ENCODE results near the gene ITSN1. TPM values are rescaled to one million over a fixed set of nuclear protein-coding genes. Genes with fewer than 3 reads are reported as not detected.

The ITSN1 gene
- polyA plus RNA-seq, 1 donor from 2014 or later: 35.1 TPM

DNA sequence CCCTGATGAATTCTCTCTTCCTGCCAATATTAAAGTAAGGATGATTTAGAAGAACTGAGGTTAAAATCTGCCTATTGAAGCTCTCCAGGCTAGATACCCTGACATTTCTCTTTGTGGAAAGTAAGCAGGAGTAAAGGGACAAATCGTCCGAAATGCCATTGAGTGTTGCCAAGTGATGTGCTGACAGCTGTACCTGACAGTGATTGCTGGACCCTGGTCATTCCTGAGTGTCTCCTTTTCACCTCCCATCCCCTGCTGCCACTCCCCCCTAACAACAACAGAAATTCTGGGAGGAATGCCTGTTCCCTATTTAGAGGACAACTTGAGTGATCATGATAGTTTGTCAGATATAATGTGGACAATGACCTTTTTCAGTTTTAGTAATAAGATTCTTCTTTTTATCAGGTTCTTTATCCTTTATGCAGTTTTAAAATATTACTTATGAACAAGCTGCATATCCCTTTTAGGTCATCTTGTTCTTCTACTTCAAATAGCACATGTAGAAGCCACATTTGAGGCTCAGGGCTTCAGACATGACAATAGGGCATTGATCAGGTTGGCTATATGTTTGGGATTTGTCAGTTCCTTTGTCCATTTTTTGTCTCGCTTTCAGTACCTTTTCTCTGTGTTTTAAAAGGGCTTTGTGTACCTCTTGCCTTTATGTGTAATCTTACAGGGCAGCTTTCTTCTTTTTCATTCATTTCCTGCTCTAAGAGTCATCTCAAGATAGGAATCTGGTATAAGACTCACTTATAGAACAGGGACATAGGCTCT lies 56.0 kb downstream of the ITSN1 start:
- no peak for TF ChIP-seq MXI1 (conservative IDR thresholded peaks at IDR 0.05; ENCODE audit: poor library complexity, severe bottlenecking)
- TF ChIP-seq EP300 (conservative IDR thresholded peaks at IDR 0.05; ENCODE audit: poor library complexity, severe bottlenecking): no peak
- no peak for TF ChIP-seq POLR2AphosphoS5 (IDR thresholded peaks at IDR 0.05)
- TF ChIP-seq, protein P1, sequence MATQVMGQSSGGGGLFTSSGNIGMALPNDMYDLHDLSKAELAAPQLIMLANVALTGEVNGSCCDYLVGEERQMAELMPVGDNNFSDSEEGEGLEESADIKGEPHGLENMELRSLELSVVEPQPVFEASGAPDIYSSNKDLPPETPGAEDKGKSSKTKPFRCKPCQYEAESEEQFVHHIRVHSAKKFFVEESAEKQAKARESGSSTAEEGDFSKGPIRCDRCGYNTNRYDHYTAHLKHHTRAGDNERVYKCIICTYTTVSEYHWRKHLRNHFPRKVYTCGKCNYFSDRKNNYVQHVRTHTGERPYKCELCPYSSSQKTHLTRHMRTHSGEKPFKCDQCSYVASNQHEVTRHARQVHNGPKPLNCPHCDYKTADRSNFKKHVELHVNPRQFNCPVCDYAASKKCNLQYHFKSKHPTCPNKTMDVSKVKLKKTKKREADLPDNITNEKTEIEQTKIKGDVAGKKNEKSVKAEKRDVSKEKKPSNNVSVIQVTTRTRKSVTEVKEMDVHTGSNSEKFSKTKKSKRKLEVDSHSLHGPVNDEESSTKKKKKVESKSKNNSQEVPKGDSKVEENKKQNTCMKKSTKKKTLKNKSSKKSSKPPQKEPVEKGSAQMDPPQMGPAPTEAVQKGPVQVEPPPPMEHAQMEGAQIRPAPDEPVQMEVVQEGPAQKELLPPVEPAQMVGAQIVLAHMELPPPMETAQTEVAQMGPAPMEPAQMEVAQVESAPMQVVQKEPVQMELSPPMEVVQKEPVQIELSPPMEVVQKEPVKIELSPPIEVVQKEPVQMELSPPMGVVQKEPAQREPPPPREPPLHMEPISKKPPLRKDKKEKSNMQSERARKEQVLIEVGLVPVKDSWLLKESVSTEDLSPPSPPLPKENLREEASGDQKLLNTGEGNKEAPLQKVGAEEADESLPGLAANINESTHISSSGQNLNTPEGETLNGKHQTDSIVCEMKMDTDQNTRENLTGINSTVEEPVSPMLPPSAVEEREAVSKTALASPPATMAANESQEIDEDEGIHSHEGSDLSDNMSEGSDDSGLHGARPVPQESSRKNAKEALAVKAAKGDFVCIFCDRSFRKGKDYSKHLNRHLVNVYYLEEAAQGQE (IDR thresholded peaks at IDR 0.05; ENCODE audit: borderline replicate concordance): no peak
- no peak for TF ChIP-seq TAF1 (IDR thresholded peaks at IDR 0.05; ENCODE audit: low read depth)

DNA sequence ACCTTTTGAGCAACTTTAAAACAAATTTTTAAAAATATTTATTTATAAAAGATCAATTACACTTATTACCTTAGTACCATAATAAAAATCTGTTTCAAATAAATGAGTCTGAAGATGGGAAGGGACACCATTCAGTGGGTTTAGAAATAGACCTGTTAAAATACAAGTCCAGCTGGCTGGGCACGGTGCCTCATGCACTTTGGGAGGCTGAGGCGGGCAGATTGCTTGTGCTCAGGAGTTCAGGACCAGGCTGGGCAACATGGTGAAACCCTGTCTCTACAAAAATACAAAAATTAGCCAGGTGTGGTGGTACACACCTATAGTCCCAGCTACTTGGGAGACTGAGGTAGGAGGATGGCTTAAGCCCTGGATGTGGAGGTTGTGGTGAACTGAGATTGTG lies 57.0 kb downstream of the ITSN1 start:
- H2AFZ ChIP-seq (ENCODE audit: low read depth, low read length): no peak overlapping the region
- TF ChIP-seq TAF1 (IDR thresholded peaks at IDR 0.05; ENCODE audit: low read depth) (no peak), RAD21 (conservative IDR thresholded peaks at IDR 0.05) (no peak)
- no peak overlapping the region for H3K27ac ChIP-seq (ENCODE audit: low read length)
- H3K9ac ChIP-seq (ENCODE audit: low read length): no peak overlapping the region
- peaks cover 25% of the 10 kb centered on the region for H3K79me2 ChIP-seq (replicated peaks; ENCODE audit: insufficient read depth, low read length)
- H4K20me1 ChIP-seq (ENCODE audit: insufficient read depth): no peaks in the 10 kb centered on the region
- H3K27me3 ChIP-seq (ENCODE audit: insufficient read depth, low read depth, low read length): no peaks in the 10 kb centered on the region
- H3K9me3 ChIP-seq (ENCODE audit: low read length): no peaks in the 10 kb centered on the region
- no peaks in the 10 kb centered on the region for H3F3A ChIP-seq (ENCODE audit: insufficient read depth, low read length, poor library complexity, severe bottlenecking)
- H3K4me2 ChIP-seq (ENCODE audit: low read length): no peak overlapping the region
- no peaks in the 10 kb centered on the region for H3K36me3 ChIP-seq (ENCODE audit: insufficient read depth, low read length)
- H3K9me2 ChIP-seq (ENCODE audit: insufficient read depth, low read length): no peaks in the 10 kb centered on the region
- H3K4me3 ChIP-seq (ENCODE audit: low read length): no peak overlapping the region

More for the DNA sequence above, 56.0 kb downstream of the ITSN1 start:
- no peaks in the 10 kb centered on the region for H4K20me1 ChIP-seq (ENCODE audit: insufficient read depth)
- peaks cover 29% of the 10 kb centered on the region for H3K79me2 ChIP-seq (replicated peaks; ENCODE audit: insufficient read depth, low read length)
- no peaks in the 10 kb centered on the region for H3F3A ChIP-seq (ENCODE audit: insufficient read depth, low read length, poor library complexity, severe bottlenecking)
- H3K27ac ChIP-seq (ENCODE audit: low read length): no peak overlapping the region
- H3K4me3 ChIP-seq (ENCODE audit: low read length): no peak overlapping the region
- H3K27me3 ChIP-seq (ENCODE audit: insufficient read depth, low read depth, low read length): no peaks in the 10 kb centered on the region
- no peak overlapping the region for H3K4me2 ChIP-seq (ENCODE audit: low read length)
- H3K9ac ChIP-seq (ENCODE audit: low read length): no peak overlapping the region
- no peaks in the 10 kb centered on the region for H3K9me2 ChIP-seq (ENCODE audit: insufficient read depth, low read length)
- no peaks in the 10 kb centered on the region for H3K36me3 ChIP-seq (ENCODE audit: insufficient read depth, low read length)
- no peaks in the 10 kb centered on the region for H3K9me3 ChIP-seq (ENCODE audit: low read length)
- H2AFZ ChIP-seq (ENCODE audit: low read depth, low read length): no peak overlapping the region

DNA sequence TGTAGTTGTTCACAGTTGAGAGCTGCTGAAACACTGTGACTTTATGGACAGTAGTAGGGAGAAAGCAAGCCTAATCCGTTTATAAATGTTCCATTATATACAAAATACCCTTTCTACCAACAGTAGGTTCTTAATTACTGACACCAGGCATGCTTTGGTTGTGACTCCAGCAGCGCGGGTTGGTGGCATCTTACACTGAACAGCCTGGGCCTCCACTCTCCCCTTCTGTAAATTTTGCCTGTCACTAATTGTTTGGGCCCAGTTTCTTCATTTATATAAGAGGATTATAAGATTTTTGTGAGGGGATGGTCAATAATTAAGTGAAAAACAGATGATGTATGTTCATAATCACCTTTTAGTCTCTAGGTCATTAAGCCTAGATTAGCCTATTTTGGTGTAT lies 58.2 kb downstream of the ITSN1 start:
- H3K9ac ChIP-seq (ENCODE audit: low read length): no peak overlapping the region
- H3K79me2 ChIP-seq (replicated peaks; ENCODE audit: insufficient read depth, low read length): peaks cover 25% of the 10 kb centered on the region
- H3K27me3 ChIP-seq (ENCODE audit: insufficient read depth, low read depth, low read length): no peaks in the 10 kb centered on the region
- no peaks in the 10 kb centered on the region for H4K20me1 ChIP-seq (ENCODE audit: insufficient read depth)
- no peak overlapping the region for H3K4me2 ChIP-seq (ENCODE audit: low read length)
- no peak for TF ChIP-seq EP300 (conservative IDR thresholded peaks at IDR 0.05; ENCODE audit: poor library complexity, severe bottlenecking)
- no peak for TF ChIP-seq EZH2 (IDR thresholded peaks at IDR 0.05; ENCODE audit: borderline replicate concordance, insufficient read depth, low read length, poor library complexity, severe bottlenecking)
- TF ChIP-seq MXI1 (conservative IDR thresholded peaks at IDR 0.05; ENCODE audit: poor library complexity, severe bottlenecking): no peak
- H2AFZ ChIP-seq (ENCODE audit: low read depth, low read length): no peak overlapping the region
- H3K4me3 ChIP-seq (ENCODE audit: low read length): no peak overlapping the region
- no peak overlapping the region for H3K27ac ChIP-seq (ENCODE audit: low read length)
- H3K36me3 ChIP-seq (ENCODE audit: insufficient read depth, low read length): no peaks in the 10 kb centered on the region
- no peaks in the 10 kb centered on the region for H3K9me3 ChIP-seq (ENCODE audit: low read length)
- H3F3A ChIP-seq (ENCODE audit: insufficient read depth, low read length, poor library complexity, severe bottlenecking): no peaks in the 10 kb centered on the region
- no peaks in the 10 kb centered on the region for H3K9me2 ChIP-seq (ENCODE audit: insufficient read depth, low read length)
